GM21390 (cell line): Measurements from ENCODE around the gene STXBP6.

Experiments
- ATAC-seq: cut with Tn5 transposase; IDR thresholded peaks from one replicate; pipeline ENCODE4 v1.9.1; 2021; ENCODE audit not compliant: unreplicated experiment

Gene STXBP6

DNA sequence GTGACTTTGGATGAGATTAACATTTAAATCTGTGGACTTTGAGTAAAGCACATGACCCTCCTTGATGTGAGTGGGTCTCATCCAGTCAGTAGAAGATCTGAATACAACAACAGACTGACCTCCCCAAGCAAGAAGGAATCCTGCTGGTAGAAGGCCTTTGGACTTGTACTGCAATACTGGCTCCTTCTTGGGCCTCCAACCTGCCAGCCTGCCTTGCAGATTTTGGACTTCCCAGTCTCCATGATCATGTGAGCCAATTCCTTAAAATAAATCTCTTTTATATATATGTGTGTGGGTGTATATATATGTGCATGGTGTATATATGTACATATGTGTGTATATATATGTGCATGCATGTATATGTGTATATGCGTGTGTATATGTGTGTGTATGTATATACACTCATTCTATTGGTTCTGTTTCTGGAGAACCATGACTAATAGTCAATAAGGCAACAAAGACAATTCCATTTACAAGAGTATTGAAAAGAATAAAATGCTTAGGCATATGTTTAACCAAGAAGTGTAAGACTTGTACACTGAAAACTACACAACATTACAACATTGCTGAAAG is 183.8 kb downstream of the STXBP6 start:
- ATAC-seq = no peak

GRCh38 chr14:24863968-24864684 is 185.8 kb downstream of the STXBP6 start:
- no peak for ATAC-seq

DNA sequence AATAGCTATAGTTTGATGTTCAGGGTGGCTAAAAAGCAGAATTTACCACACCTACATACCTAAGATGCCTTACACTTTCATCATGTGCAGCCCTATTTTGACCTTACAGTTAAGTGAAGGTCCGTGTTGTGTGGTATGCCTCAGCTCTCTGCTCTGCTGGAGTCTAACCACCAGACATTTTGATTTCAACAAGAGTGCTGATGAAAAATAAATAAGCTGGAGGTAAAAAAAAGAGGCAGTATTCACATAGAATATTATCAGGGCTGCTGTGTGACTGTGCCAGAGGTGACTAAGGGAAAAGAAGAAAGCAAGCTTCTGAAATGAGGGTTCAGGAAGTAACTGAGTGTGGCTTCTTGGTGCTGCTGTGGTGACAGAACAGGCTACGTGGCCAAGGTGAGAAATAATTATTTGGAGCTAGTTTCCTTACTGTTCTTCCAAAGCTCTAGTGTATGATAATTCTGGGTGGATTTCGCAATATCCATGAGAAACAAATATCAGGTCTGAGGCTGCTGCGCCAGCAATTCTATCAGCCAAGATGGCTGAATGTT is 188.8 kb downstream of the STXBP6 start:
- ATAC-seq = no peak

DNA sequence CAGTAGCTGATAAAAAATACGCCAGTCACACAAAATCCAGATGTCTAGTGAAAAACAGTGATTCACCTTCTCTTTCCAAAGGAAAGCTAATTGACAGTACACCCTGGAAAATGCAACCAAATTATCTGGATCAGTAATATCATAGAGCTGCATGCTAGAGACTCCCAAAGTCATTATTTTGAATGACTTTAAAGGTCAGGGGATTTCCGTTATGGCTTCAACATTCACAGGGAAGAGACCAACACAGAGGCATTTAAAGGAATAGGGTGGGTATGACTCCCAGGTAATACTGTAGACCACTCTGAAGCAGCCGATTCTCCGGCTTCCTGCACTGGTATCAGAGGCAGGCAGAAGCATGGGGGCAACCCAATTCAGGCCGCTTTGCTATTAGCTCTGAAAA is 190.4 kb downstream of the STXBP6 start:
- ATAC-seq = no peak

DNA sequence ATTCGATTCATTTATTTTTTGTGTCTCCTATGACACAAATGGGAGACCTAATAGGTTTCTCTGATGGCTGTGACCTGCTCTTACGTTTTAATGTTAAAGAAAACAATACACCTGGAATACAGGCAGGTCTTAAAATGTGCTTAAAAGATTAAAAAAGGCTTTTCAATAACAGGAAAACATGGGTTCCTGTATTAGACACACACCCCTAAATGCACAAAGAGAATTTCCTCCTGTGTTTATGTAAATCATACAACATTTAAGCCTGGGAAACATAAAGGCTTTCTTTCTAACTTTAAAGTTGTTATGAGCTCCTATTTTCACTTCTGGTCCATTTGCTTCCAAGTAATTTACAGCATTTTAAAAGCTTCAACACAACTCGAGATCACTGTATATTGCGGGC is 191.3 kb downstream of the STXBP6 start:
- ATAC-seq = no peak

- ATAC-seq = no peak
These were observed 191.9 kb downstream of the STXBP6 start for GRCh38 chr14:24858052-24858451.

DNA sequence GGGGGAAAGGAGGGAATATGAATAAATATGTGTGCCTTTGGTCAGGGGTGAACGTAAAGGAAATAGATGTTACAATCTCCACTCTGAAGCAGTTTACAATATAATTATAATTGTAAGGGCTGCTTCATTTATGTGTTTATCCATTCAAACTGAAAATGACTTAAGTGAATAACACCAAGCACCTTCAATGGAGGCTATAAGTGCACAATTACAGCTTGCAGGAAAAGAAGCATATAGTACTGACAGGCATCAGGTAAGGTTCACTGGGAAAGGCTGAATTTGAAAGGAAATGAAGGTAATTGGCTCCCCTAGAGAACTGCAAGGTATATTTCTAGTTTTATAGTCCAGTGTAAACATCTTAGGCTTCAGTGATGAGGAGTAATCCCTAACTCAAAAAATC is 192.7 kb downstream of the STXBP6 start:
- ATAC-seq = no peak

DNA sequence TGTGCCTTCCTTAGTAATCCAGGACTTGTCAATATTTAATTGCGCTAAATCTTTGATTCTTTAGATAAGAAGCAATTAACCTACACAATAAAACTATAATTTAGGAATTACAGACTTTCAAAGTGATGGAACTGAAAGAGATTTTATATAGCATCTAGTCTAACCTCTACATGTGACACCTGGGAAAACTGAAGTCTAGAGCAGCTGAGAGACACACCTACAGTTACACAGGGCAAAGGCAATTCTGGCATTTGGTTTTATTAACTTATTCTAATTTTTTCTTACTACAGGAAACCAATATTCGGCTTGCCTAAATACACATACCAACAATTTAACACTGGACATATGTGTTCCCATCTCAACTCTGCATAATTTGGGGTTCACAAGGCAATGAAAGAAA is 196.5 kb downstream of the STXBP6 start:
- ATAC-seq = no peak

DNA sequence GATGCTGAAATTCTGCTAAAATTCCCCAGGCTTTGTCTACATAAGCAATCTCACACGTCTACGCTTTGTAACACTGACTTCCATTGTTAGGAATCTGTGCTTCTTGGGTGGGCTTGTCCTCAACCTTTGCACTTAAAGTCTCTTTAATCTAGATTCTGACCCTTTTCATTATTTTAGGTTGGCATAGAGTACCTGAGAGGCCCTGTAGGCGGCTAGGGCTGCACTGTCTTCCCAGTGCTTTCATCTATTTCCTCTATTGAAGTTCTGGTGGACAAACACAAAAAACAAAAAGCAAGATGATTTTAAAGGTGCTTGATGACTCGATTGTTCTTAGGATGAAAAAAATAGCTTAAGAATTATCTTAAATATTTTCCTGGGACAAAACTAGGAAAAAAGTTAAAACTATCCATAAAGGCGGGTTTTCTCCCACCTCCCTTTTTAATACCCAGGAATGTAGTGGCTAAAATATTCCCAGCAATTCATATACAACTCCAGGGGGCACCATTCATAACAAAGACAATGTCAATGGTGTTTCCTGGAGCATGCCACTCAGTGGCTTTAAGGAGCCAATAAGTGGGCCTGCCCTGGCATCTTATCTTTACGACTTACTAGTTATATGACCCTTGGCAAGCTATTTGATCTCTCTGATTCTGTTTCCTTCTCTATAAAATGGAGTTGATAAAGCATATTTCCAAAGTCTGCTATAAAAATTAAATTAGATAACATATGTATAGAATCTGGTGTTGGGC is 197.5 kb downstream of the STXBP6 start:
- no peak for ATAC-seq

DNA sequence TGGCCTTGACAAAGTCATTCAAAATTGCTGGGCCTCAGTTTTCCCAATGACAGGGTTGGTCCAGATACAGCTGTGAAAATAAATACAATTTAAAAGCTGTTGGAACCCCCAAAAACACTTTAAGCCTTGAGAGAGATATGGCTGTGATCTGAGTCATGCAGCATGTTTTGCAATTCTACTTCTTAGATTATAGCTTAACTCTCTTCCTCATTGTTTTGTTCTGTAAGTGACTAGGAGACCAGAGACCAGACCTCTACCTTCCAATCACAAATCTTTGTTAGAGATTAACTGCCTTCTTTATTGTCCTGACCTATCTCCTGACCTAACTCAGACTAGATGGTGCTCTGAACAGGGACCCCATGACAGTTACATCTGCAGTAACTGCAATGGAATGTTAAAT is 198.1 kb downstream of the STXBP6 start:
- ATAC-seq = no peak

DNA sequence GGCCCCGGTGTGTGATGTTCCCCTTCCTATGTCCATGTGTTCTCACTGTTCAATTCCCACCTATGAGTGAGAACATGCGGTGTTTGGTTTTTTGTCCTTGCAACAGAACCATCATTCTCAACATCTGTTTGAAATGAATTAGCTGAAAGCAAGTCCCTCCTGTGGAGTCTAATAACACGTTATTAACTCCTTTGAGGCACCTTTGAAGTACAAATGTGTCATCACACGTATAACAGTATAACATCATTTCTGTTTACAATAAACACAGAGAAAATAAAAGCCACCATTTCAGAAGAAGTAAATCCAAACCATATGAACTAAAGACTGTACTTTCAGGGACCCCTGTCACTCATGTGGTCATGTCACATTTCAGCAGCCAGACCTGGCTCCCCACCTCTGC is 198.5 kb downstream of the STXBP6 start:
- ATAC-seq = no peak

- no peak for ATAC-seq
These were observed 199.9 kb downstream of the STXBP6 start for GRCh38 chr14:24850072-24850471.

DNA sequence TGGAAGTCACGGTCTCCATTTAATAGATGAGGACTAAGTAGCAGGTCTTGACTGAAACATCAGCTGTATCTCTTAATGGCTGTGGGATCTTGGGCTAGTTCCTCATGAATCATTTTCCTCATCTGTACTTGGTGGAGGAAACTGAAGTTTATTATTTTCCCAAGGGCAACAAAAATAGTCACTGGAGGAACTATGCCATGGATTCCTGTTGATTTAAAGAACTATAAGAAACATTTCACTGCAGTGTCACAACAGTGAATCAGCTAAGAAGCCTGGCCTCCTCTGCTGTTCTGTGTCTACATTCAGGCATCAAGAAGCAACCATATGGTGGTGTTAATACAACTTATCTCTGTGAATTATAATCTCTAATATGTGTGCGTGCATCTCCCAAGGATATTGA is 200.5 kb downstream of the STXBP6 start:
- no peak for ATAC-seq

DNA sequence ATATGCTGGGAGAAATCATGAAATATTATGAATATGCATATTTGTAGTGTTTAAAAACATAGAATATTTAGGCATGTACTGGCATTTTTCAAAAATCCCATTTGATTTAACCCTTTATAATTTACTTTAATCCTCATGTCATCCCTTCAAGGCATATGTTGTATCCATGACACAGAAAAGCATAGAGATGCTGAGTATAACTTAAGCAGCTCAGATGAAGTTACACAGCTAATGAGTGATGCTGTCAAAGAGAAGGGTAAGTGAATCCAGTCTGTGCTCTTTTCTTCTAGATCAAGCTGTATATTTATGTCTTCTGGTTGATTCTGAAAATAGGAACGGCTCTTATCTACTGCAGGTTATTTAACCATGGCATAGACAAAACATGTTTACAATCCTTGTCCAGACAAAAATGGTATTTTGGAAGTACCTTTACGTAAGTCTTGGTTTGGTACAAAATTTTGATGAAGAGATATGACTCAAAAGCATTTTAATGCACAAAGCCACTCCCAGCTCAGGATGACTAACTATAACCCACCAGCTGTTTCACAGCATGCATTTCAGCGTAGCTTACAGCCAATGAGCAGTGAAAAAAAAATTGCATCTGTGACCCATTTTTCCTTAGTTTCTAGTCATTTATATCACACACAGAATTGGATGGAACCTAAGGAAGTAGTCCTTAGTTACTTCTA is 201.7 kb downstream of the STXBP6 start:
- no peak for ATAC-seq

GRCh38 chr14:24847568-24848095 is 202.3 kb downstream of the STXBP6 start:
- ATAC-seq = no peak

DNA sequence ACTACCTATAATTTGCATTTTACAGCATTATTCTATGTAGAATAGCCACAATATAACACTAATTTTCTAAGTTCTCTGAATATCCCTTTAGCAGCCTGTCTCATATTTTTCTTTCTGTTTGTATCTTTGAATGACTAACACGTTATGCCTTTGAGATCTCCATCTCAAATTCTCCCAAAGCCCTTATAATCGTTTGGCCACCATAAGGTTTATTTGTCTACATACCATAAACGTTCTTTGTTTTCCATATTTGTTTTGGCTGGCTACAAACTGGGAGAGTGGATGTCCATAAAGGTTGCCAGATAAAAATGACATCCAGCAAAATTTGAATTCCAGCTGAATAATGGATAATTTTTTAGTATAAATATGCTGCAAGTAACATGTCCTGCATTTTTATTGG is 203.7 kb downstream of the STXBP6 start:
- ATAC-seq = no peak

DNA sequence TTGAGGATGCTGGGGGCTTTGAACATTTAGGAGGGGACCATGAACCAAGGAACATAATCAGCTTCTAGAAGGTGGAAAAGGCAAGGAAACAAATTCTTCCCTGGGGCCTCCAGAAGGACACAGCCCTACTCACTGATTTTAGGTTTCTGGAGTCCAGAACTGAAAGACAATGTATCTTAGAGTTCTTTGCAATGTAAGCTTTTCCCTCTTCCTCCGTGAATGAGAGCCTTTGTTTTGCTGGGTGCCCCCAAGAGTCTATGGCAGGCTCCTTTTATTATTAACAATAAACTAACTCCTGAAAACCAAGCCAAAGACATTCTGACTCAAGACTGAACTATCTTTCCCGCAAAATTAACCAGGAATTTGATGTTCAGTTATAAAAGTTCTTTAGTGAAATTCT is 204.1 kb downstream of the STXBP6 start:
- ATAC-seq = no peak

GRCh38 chr14:24844011-24844410 is 205.9 kb downstream of the STXBP6 start:
- ATAC-seq = no peak

GRCh38 chr14:24843494-24843893 is 206.5 kb downstream of the STXBP6 start:
- ATAC-seq = peak; percentile 77

GRCh38 chr14:24840204-24840893 is 209.6 kb downstream of the STXBP6 start:
- ATAC-seq = no peak
